HG03097 (cell line): Measurements from ENCODE around the gene LENG1.

ENCODE experiments used
- ATAC-seq: cut with Tn5 transposase; IDR thresholded peaks from one replicate; pipeline ENCODE4 v1.9.1; 2021; ENCODE audit not compliant: unreplicated experiment, low FRiP score

Gene LENG1

GRCh38 chr19:54145541-54146158 is 13.9 kb downstream of the LENG1 start:
- ATAC-seq = no peak

DNA sequence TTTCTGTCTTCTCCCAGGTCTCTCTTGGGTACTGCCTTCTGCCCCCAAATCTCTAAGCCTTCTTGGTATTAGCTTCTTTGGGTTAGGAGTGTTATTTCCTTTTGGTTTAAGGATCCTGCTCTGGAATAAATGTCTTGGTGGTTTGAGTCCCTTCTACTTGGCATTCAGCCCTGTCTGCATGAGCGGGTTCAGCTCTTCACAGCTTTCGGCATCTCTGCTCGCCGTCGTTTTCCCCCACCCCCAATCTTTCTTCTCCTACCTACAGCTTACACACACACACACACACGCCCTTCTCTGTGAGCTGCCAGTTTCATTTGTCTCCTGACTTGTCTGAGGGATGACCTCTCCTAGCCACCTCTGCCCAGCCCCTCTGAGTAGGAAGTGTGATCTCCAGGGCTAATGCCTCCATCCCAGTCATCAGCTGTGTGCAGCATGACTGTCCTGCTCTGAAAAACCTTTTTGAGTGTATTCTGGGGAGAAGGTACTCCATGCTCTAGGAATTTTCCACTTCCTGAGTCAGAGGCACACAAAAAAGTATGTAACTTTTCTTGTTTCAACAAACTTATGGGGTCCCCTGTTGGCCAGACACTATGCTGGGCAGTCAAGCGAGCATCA is 17.2 kb downstream of the LENG1 start:
- ATAC-seq = no peak

DNA sequence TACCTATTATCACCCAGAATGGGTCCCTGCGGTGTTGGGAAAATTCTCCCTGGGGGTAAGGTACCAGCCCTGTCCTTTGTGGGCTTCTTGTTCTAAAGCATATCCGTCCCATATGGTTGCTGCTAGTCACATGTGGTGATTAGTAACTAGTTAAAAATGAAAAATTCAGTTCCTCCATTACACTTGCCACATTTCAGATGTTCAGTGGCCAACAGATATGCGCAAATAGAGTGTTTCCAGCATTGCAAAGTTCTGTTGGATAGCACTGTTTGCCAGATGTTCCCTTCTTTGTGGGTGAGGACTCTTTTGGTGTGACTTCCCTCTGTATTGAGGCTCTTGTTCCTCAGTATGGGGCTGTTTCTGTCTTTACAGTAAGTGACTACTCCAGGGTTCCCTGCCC is 18.2 kb downstream of the LENG1 start:
- ATAC-seq = no peak

DNA sequence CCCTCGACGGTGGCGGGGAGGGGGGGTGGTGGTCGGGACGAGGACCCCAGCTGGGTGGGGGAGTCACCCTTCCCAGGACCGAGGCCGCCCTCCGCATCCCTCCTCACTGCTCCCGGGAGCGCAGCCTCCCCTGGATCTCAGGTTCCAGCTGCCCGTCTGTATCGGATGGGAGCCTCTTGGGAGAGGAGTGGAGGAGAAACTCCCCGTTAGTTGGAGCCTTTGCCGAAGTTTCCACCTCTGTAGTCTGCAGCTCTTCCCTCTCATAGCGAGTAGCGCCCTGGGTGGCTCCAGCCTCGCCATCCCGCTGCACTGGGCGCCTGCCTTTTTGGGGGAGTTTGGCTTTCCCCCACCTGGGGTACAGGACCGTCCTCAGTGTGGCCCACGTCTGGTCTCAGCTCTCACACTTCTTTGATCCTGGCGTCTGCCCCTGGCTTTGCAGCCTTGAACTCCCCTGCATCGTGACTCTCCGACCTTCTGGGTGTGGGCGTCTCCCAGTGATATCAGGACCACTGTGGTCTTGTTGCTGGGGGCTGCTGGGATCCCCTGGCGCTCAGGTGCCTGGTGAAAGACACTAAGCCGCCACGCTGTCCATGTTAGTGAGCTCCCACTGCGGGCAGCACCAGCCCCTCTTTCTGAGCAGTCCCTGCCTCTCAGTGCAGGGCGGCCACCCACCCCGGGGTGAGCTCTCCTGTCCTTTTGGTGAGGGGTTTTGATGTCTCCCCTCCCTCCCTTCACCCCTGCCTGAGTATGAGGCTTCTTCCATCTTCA is 20.8 kb downstream of the LENG1 start:
- ATAC-seq = no peak

- no peak for ATAC-seq
Measured at GRCh38 chr19:54137699-54138488, 21.6 kb downstream of the LENG1 start, which contains the start of gene CNOT3. CNOT3 (plus strand) TSS chr19:54137762; CDS start chr19:54142979, 5,217 bp downstream.

DNA sequence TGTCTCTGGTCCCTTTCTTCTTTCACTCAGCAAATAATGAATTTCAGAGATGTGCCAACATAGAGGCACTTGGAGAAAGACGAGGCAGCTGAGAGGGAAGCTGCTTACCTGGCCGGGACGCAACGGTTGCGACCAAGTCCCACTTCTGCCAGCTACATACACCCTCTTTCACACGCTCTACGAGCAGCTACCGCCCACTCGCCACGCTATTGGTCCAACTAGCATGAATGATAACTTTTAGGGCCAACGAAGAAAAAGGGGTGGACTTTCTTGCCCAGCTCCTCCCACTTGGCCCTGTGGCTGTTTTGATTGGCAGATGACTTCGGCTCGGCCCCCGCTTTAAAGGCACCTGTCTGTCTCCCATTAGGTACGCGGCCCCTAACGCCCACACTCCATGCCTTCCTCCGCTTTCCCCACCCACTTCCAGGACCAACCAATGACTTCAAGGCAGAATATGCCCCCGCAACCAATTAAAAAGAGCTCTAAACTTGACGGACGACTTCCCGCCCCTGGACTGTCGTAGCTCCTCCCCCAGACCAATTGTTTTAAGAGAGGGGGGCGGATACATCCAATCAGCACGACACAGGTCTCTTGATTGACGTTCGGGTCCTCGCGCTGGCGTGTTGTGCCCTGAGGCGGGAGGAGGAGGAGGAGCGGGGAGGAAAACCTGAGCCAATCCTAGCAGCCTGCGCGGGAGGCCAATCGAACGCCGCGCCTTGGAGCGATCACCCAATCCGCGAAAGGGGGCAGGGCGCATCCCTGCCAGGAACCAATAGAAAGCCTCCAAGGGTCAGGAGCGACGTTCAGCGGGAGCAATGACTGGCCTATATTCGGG is 22.4 kb downstream of the LENG1 start:
- ATAC-seq = peak; percentile 79

DNA sequence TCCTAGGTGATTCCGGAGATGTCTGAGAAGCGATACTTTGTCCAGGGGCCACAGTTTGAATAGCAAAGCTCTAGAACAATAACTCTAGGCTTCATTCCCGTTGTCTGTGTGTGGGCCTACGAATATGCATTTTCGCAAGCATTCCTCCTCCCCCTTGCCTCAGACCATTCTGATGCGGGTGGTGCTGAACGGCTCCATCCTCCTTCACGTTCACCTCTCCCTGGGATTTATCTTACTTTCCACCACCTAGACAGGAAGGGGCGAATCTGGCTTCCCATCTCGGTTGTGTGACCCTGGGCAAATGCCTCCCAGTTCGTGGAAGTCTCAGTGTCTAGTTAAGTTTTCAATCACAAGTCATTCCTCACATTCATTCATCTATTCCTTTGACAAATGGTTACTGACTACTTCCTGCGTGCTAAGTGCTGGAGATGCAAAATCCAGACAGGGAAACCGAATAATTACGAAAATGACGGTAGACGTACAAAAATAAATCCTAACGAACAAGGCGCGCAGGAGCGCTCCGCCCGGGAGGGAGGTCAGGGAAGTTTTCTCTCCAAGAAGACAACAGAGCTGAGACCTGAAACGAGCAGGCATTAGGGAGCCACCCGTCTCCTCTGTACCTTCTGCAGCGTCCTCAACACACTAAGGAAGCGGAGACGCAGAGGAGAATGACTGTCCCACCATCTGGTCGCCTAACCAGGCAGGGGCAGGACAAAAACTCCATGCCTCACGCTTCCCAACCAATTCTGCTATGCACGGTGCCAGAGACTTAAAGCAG is 23.2 kb downstream of the LENG1 start:
- ATAC-seq = no peak

- ATAC-seq = no peak
Measured at GRCh38 chr19:54133957-54134590, 25.4 kb downstream of the LENG1 start.

GRCh38 chr19:54133312-54133956 is 26.1 kb downstream of the LENG1 start:
- ATAC-seq = no peak

- no peak for ATAC-seq
Measured at GRCh38 chr19:54129617-54129996, 29.9 kb downstream of the LENG1 start.

GRCh38 chr19:54128796-54129616 is 30.5 kb downstream of the LENG1 start:
- no peak for ATAC-seq

GRCh38 chr19:54128441-54128725 is 31.1 kb downstream of the LENG1 start:
- no peak for ATAC-seq

DNA sequence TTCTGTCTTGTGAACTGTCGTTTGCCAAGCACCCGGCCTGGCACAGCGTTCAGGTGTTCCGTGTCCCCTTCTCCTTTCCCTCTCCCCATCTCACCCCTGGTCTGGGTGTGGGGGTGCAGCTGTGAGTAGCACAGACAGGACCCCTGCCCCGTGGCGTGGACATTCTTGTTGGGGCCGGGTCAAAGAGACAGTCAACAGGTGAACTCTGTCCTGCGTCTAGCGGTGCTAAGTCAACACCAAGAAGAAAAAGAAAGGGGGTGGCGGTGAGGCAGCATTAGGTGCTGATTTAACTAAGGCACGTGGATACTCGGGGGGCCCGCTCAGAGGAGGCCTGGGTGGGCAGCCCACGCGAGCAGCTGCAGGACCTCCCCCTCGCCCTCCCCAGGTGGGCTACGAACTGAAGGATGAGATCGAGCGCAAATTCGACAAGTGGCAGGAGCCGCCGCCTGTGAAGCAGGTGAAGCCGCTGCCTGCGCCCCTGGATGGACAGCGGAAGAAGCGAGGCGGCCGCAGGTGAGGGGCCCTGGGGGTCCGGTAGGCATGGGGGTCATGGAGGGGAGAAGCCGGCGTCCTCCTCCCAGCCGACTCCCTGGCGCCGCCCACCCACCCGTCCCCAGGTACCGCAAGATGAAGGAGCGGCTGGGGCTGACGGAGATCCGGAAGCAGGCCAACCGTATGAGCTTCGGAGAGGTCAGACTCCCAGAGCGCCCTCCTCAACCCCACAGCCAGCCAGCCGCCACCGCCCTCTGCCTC is 31.7 kb downstream of the LENG1 start:
- ATAC-seq = no peak

DNA sequence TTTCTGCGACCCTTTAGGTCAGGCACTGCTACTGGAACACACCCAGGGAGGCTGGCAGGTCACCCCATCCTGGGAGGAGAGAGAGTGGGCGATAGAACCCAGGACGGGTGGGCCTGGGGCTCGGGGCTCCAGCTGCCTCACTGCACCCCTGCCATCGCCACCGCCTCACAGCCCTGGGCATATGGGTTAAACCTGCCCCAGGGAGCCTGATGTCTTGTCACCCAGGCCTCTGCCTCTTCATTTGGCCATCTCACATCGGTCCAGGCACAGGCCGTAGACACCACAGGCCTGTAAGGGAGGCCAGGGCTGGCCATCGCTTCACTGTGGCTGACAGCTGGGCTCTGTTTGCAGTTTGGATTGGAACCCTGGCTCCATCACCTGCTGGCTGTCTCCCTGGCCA is 33.8 kb downstream of the LENG1 start:
- ATAC-seq = no peak

DNA sequence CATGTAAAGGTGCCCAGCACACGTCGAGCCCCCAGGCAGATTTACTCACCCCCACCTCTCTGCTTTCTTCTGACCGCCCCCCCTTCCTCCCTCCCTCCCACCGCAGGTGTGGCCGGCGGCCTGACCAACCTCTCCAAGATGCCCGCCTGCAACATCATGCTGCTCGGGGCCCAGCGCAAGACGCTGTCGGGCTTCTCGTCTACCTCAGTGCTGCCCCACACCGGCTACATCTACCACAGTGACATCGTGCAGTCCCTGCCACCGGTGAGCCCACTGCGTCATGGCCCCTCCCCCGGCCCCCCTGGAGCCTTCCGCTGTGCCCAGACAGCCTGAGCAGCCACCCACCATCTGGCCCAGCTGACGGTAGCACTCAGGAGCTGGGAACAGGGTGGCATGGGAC is 35.1 kb downstream of the LENG1 start:
- ATAC-seq = no peak

- ATAC-seq = no peak
Measured at GRCh38 chr19:54123682-54124081, 35.8 kb downstream of the LENG1 start.

GRCh38 chr19:54121259-54121658 is 38.3 kb downstream of the LENG1 start:
- ATAC-seq = no peak
